BJ (cell line): ENCODE data around the gene SWT1. TPM values are rescaled to one million over a fixed set of nuclear protein-coding genes. Genes with fewer than 3 reads are reported as not detected.

ENCODE experiments used
- CTCF ChIA-PET: fragments of 350-600 bp; formaldehyde crosslinking; extraction: SDS; loops from one replicate; lab custom pipeline; 2021; ENCODE audit warnings: antibody characterized with exemption, inconsistent platforms; lab: Yijun Ruan, JAX
- POLR2A ChIA-PET: fragments of 300-600 bp; sonication (Branson Sonifier 250); formaldehyde crosslinking; extraction: SDS; loops from one replicate; lab custom pipeline; 2021; ENCODE audit warnings: antibody characterized with exemption; lab: Charles Lee
- DNase-seq: peaks from one replicate; pipeline ENCODE4 v3.0.0-alpha.2; 2011; ENCODE audit warnings: low read depth
- H3K27me3 ChIP-seq: 2 replicates; pipeline ENCODE4 v1.6.0; 2011; ENCODE audit warnings: low read length; ENCODE audit not compliant: control insufficient read depth, insufficient read depth
- H3K36me3 ChIP-seq: 2 replicates; pipeline ENCODE4 v1.5.1; 2011; ENCODE audit warnings: low read length; ENCODE audit not compliant: control insufficient read depth, insufficient read depth
- H3K4me3 ChIP-seq: 2 replicates; pipeline ENCODE4 v1.5.1; 2011; ENCODE audit warnings: low read depth, mild to moderate bottlenecking, control low read depth, low read length
- CTCF ChIP-seq: IDR thresholded peaks from 2 replicates; pipeline ENCODE4 v1.5.1; 2011; ENCODE audit warnings: low read depth, mild to moderate bottlenecking, control low read depth, inconsistent platforms, low read length, moderate library complexity; ENCODE audit not compliant: insufficient read depth
- polyA plus RNA-seq: library from polyadenylated mRNA; depleted of rRNA; stranded (reverse); fragments of >200 nt; gene quantifications from 2 replicates; pipeline ENCODE4 v1.2.3, GENCODE V29; 2011

The SWT1 gene
- polyA plus RNA-seq, 1 experiment, result 0.78 TPM

GRCh38 chr1:185316163-185317033 lies 159.4 kb downstream of the SWT1 start:
- CTCF ChIA-PET, result interaction anchor here (0.6 to 1.6 kb wide), 4 partner anchors 166 to 364 kb away, joined by 3 to 5 read pairs (median 4); no protein-coding TSS in a partner anchor
- POLR2A ChIA-PET, result interaction anchor here (0.8 to 2.0 kb wide), 2 partner anchors 21 to 226 kb away, joined by 3 to 8 read pairs; no protein-coding TSS in a partner anchor
- H3K27me3 ChIP-seq, result no peaks in the 10 kb centered on the region

GRCh38 chr1:185317034-185317885 lies 160.3 kb downstream of the SWT1 start, which contains the start of gene IVNS1ABP:
Gene IVNS1ABP (minus strand): TSS chr1:185317243. CDS start chr1:185309493, 7,750 bp downstream.
- CTCF ChIA-PET, result interaction anchor here (0.7 to 1.3 kb wide), 5 partner anchors 147 to 364 kb away, joined by 3 read pairs; no protein-coding TSS in a partner anchor
- Histone ChIP-seq H3K4me3 (peak within 1 kb of the TSS; percentile 85), H3K27me3 (no peaks in the 10 kb centered on the region), H3K36me3 (no peaks in the 10 kb centered on the region)
- TF ChIP-seq CTCF, result peak; percentile 38
- peak; percentile 67 for DNase-seq
- POLR2A ChIA-PET, result interaction anchor here (0.8 to 2.0 kb wide), 2 partner anchors 20 to 225 kb away, joined by 3 to 8 read pairs; no protein-coding TSS in a partner anchor

More at GRCh38 chr1:185316163-185317033, 159.4 kb downstream of the SWT1 start:
- Histone ChIP-seq H3K36me3 (no peaks in the 10 kb centered on the region), H3K4me3 (peak overlapping the region; percentile 85)
- no peak; the same call in 1 of the 2 replicates for TF ChIP-seq CTCF
- DNase-seq, result no peak

GRCh38 chr1:185317886-185318310 lies 160.9 kb downstream of the SWT1 start:
- no peaks in the 10 kb centered on the region for H3K27me3 ChIP-seq
- no peak for DNase-seq
- no peak for TF ChIP-seq CTCF
- ChIA-PET POLR2A (interaction anchor here (2.0 kb wide), 1 partner anchor 224 kb away, joined by 8 read pairs; no protein-coding TSS in a partner anchor), CTCF (interaction anchor here (0.9 to 1.3 kb wide), 6 partner anchors 8 to 363 kb away, joined by 3 to 4 read pairs (median 3); no protein-coding TSS in a partner anchor)
- H3K36me3 ChIP-seq, result no peaks in the 10 kb centered on the region
- H3K4me3 ChIP-seq, result peak overlapping the region; percentile 85

- no peaks in the 10 kb centered on the region for H3K36me3 ChIP-seq
- H3K27me3 ChIP-seq, result no peaks in the 10 kb centered on the region
- CTCF ChIA-PET, result interaction anchor here (0.6 to 1.3 kb wide), 7 partner anchors 9 to 362 kb away, joined by 3 to 4 read pairs (median 3); no protein-coding TSS in a partner anchor
- H3K4me3 ChIP-seq, result no peak overlapping the region
- no peak for DNase-seq
- TF ChIP-seq CTCF, result no peak
- POLR2A ChIA-PET, result no interaction called here
These were observed 161.6 kb downstream of the SWT1 start for GRCh38 chr1:185318431-185319138.
